Measurements from ENCODE around the gene BEX5.
"Not testable (repeated sequence)": the region's sequence is repeated elsewhere in the genome, so short reads cannot be mapped to it uniquely, and the experiment has no call there.

The BEX5 gene

DNA sequence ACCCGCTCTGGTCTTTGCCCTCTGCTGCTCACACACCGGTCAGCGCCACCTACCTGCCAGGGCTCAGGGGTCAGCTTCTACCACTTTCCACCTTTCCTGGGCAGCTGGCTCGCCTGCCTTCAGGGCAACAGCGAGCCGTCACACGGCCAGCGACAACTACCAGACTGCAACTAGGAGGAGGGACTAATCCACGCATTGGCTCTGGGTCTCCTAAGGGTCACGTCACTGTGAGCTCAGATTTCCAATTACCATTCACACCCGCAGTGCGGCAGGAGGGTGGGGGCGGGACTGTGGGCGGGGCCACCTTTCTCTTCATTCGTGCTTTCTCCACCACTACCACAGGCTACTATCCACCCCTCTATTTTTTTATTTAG, at the start of gene BEX5:
Gene BEX5, minus strand, starts transcription at position 172 of the 374 bp plus-strand sequence. CDS start 1,712 bp downstream, outside the sequence.
- DNase-seq (ENCODE audit: low spot score) = peak; percentile 0

GRCh38 chrX:102185967-102186720, 30.4 kb upstream of the BEX5 start:
- DNase-seq (ENCODE audit: low spot score) = no peak

GRCh38 chrX:102154900-102155805, 624 bp downstream of the BEX5 start:
- DNase-seq (ENCODE audit: low spot score) = no peak

DNA sequence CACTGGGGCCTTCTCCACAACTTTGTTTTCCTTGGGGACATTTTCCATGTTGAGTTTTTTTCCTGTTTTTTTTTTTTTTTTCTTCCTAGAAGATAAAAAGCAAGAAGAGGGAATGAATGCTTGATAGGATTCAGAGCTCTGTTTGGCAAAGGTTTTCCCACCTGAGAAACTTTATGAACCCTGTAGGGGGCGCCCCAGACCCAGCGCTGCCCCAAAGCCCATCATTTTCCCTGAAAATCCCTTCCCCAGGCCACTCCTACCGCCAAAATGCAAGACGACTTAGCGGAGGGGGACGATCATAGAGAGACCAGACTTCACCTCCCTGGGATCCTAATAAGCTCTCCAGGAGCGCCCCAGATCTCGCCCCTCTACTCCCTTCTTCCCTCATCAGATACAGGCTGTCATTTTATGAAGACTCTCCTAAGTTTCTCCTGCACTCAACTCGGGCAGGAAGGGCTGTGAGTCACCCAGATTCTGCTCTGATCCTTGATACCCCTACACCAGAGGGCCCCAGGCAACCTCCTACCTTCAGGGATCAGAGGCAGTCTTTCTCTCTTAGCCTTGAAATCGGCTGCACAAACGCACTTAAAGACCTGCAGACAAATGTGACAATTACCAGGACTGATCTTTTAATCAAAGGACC, 1.4 kb downstream of the BEX5 start:
- no peak for DNase-seq (ENCODE audit: low spot score)

DNA sequence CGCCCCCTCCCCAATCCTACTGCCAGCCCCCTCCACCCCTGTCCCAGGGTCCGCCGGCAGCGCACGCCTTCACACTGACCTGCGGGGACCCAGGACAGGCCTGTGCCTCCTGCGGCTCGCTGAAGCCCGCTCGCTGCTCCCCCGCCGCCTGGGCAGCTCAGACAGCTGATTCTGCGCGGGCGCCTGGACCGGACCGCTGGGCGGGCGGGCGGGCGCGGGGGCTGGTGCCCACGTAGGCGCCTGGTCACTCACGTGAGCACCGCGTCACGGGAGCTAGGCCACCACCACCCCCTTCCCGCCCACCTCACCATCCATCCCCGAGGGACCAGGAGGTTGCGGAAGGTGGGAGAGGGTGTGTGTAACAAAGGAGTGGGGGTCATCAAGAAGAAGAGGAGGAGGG, 13.5 kb downstream of the BEX5 start, which contains the start of gene TCEAL6:
Gene TCEAL6, minus strand, starts transcription at position 208 of the 400 bp plus-strand sequence.
- not testable (repeated sequence) for DNase-seq (ENCODE audit: low spot score)

DNA sequence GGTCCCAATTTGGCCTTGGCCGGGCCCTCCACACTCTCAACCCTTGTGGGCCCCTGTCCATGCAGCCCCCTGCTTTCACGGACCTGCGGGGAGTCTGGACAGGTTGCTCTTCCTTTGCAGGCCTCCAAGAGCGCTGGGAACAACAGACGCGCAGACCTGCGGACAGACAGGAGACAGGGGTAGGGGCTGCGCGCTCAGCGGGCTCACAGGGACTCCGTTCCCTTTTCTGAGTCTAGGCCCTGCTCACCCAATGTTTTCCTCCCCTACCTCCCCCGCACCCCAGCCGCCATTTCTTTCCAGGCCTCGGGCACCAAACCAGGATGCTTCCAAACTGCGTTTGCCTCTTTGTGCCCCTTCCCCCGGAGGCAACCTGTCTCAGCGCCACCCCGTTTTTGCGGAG, 14.1 kb downstream of the BEX5 start:
- DNase-seq (ENCODE audit: low spot score) = not testable (repeated sequence)

- not testable (repeated sequence) for DNase-seq (ENCODE audit: low spot score)
These were observed 14.9 kb downstream of the BEX5 start for GRCh38 chrX:102140876-102141275.

GRCh38 chrX:102138064-102138463, 17.7 kb downstream of the BEX5 start:
- no peak for DNase-seq (ENCODE audit: low spot score)

DNA sequence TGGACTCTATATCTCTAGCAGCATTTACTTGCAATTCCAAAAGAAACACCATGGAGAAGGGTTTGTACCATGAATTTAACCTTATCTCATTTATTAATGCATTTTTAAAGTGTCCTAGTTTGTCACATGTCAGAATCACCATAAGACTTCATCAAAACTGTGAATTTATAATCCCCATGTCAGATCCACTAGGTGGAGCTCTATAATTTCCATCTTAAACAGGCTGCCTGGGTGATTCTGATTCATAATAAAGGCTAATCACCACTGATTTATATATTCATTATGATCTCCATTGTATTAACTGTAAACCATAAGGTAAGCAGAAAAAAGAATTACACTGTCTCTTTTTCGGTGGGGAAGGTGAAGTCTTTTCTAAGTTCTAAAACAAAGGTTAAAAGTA, 26.3 kb downstream of the BEX5 start:
- peak; percentile 13 for DNase-seq (ENCODE audit: low spot score)

DNA sequence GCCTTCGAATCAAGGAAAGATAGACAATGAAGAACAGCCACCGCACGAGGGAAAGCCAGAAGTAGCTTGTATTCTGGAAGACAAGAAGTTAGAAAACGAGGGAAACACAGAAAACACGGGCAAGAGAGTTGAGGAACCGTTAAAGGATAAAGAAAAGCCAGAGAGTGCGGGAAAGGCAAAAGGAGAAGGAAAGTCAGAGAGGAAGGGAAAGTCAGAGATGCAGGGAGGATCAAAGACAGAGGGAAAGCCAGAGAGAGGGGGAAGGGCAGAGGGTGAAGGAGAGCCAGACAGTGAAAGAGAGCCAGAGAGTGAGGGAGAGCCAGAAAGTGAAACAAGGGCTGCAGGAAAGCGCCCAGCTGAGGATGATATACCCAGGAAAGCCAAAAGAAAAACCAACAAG, 28.9 kb downstream of the BEX5 start:
- DNase-seq (ENCODE audit: low spot score) = no peak

DNA sequence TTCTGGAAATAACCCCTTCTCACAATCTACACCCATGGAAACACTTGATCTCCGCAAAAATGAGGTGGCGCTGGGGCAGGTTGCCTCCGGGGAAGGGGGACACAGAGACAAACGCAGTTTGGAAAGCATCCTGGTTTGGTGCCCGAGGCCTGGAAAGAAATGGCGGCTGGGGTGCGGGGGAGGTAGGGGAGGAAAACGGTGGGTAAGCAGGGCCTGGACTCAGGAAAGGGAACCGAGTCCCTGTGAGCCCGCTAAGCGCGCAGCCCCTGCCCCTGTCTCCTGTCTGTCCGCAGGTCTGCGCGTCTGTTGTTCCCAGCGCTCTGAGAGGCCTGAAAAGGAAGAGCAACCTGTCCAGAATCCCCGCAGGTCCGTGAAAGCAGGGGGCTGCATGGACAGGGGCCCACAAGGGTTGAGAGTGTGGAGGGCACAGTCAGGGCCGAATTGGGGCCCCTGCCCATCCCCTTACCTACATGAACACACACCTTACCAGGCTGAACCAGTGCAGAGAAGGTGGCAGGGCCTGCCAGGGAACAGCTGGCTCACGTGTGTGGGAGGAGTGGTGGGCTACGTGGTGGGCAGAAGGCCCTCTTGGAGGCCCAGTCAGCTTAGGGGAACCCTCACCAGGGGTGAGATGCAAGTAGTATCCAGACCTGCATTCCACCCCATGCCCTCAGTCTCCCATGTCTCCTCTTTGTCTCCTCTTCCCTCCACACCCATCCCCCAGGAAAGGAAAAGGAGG, 29.5 kb downstream of the BEX5 start:
- DNase-seq (ENCODE audit: low spot score) = not testable (repeated sequence)

- not testable (repeated sequence) for DNase-seq (ENCODE audit: low spot score)
These were observed 30.3 kb downstream of the BEX5 start, which contains the start of gene TCEAL2 for GRCh38 chrX:102125436-102125835. Gene TCEAL2, plus strand, starts transcription at chrX:102125679. Its CDS starts 1,152 bp downstream, at chrX:102126831.

GRCh38 chrX:102125014-102125413, 30.8 kb downstream of the BEX5 start:
- not testable (repeated sequence) for DNase-seq (ENCODE audit: low spot score)

GRCh38 chrX:102115748-102116147, 40.0 kb downstream of the BEX5 start:
- no peak for DNase-seq (ENCODE audit: low spot score)

- no peak for DNase-seq (ENCODE audit: low spot score)
These were observed 42.4 kb downstream of the BEX5 start for GRCh38 chrX:102113367-102113766.
